ENCODE data around the gene HADHB. TPM values are rescaled to one million over a fixed set of nuclear protein-coding genes. Genes with fewer than 3 reads are reported as not detected.
"Not testable (repeated sequence)": the region's sequence is repeated elsewhere in the genome, so short reads cannot be mapped to it uniquely, and the experiment has no call there.

Gene HADHB
- polyA plus RNA-seq, 3 donors: 170 to 199 (median 195) TPM

DNA sequence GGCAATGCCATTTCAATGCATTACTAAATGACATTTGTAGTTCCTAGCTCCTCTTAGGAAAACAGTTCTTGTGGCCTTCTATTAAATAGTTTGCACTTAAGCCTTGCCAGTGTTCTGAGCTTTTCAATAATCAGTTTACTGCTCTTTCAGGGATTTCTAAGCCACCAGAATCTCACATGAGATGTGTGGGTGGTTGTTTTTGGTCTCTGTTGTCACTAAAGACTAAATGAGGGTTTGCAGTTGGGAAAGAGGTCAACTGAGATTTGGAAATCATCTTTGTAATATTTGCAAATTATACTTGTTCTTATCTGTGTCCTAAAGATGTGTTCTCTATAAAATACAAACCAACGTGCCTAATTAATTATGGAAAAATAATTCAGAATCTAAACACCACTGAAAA lies 45.3 kb downstream of the HADHB start:
- DNase-seq (ENCODE audit: low read depth in 3 of 3, low spot score in 2 of 3): no peak

DNA sequence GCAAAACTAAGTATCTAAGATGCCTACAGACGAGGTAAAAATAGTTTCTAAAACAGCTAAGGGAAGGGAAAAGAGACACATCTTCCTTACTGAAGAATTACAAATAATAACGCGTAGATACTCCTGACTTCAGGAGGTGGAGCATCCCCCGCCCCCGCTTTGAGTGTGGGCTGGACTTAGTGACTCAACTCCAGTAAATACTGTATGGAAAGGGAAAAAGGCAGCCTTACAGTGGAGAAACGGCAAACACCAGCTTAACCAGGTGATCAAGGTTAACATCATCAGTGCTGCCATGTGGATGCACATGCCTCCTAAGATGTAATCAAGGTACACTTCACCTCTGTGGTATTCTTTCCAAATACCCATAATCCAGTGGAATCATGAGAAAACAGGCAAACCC lies 47.9 kb downstream of the HADHB start:
- no peak for DNase-seq (ENCODE audit: low read depth in 3 of 3, low spot score in 2 of 3)

GRCh38 chr2:26295511-26295910 lies 50.8 kb downstream of the HADHB start:
- no peak for DNase-seq (ENCODE audit: low read depth in 3 of 3, low spot score in 2 of 3)

- DNase-seq (ENCODE audit: low read depth in 3 of 3, low spot score in 2 of 3): no peak
Observed at GRCh38 chr2:26297061-26297460, 52.3 kb downstream of the HADHB start.

DNA sequence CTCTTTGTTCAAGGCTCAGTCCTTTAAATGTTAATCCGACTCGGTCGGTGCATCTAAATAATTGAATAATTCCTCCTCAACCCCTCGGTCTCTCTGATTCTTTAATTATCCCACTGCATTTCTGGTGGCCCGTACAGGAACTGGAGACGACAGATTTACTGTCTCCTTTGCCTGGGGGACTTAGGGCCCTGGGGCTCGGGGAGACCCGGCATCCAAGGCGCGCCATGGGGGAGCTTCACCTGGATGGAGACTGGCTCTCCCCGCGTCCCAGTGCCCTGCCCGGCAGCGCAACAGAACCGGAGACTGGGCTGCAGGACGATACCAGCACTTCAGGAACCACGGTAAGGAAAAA lies 53.5 kb downstream of the HADHB start:
- no peak for DNase-seq (ENCODE audit: low read depth in 3 of 3, low spot score in 2 of 3)

DNA sequence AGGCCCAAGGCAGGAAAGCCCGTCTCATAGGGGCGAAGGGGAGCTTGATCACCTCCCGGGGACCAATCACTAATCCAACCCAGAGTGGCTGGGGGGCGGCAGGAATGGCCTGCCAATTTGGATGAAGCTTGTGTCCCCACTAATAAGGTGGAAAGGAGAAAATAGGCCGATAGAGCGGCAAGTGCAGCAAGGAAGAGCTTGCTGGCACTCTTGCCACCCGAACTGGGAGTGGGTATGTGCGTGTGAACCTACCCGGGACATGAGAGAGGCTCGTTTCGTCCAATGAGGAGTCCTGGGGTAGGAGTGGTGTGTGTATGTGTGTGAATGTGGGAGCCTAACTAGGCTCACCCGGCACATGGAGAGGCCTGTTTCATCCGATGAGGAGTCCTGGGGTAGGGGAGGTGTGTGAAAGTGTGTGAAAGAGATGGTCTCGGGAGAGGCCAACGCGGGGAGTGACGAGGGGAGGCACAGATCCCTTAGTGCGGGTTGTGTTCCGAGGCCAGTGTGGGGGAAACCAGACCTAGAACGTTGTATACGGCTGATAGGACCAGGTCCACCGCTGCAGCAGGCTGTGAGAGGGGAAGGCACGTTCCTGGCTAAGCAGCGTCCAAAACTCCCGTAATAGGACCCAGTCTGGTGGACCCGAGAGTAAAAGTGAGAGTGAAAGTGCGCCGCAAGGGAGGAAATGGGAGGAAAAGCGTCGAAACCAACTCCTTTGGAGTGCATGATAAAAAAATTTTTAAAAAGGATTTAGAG lies 54.1 kb downstream of the HADHB start:
- peak in 1 of 3 donors; percentile 33 for DNase-seq (ENCODE audit: low read depth in 3 of 3, low spot score in 2 of 3)

- DNase-seq (ENCODE audit: low read depth in 3 of 3, low spot score in 2 of 3): peak in 2 of 3 donors; percentile 60 to 64
Observed at GRCh38 chr2:26299471-26300101, 54.8 kb downstream of the HADHB start.

DNA sequence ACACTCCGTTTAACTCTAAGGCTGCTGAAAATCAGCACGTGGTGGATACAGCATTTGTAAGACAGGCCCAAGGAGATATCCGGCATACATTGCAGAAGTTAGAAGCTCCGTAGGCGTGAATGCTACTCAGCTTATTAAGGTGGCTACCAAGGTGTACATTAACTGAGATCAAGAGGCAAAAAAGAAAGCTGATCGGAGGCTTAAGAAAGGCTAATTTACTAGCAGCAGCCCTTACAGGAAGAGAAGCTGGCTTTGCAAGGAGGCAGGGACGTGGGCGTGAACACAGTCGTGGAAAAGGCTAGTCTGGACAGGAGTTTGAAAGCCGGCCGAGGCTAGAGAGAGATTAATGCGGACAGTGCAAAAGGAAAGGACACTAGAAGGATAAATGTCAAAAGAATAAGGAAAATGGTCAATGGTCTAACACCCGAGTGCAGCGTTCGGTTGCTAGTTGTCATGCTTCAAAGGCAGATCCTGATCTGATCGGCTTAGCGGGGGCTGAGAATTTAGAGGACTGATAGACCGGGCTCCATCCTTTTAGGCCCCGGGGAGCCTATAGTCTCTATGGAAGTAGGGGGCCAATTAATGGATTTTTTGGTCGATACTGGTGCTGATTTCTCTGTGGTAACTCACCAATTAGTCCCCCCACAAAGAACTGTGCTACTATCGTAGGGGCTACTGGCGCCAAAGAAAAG lies 55.6 kb downstream of the HADHB start:
- DNase-seq (ENCODE audit: low read depth in 3 of 3, low spot score in 2 of 3): peak in 2 of 3 donors; percentile 18 to 38

GRCh38 chr2:26302846-26303245 lies 58.1 kb downstream of the HADHB start:
- DNase-seq (ENCODE audit: low read depth in 3 of 3, low spot score in 2 of 3): no peak

GRCh38 chr2:26305094-26305493 lies 60.4 kb downstream of the HADHB start:
- not testable (repeated sequence) for DNase-seq (ENCODE audit: low read depth in 3 of 3, low spot score in 2 of 3)

DNA sequence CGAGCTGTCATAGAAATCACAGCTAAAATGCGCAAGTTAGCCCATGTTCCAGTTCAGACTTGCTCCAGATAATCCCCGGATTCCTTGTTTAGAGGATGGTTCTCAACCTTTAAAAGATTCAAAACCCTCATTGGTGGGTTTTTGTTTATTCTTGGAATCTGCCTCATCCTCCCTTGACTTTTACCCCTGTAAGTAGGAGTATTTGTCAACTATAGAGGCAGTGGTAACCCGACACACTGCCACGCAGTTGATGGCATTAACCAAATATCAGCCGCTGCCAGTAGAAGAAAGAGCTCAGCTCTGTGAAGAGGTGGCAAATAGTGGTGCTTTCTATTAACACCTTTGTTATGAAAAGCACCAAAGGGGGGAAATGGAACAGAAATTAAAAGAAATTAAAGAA lies 60.8 kb downstream of the HADHB start:
- DNase-seq (ENCODE audit: low read depth in 3 of 3, low spot score in 2 of 3): no peak

GRCh38 chr2:26309921-26310320 lies 65.2 kb downstream of the HADHB start:
- DNase-seq (ENCODE audit: low read depth in 3 of 3, low spot score in 2 of 3): no peak

DNA sequence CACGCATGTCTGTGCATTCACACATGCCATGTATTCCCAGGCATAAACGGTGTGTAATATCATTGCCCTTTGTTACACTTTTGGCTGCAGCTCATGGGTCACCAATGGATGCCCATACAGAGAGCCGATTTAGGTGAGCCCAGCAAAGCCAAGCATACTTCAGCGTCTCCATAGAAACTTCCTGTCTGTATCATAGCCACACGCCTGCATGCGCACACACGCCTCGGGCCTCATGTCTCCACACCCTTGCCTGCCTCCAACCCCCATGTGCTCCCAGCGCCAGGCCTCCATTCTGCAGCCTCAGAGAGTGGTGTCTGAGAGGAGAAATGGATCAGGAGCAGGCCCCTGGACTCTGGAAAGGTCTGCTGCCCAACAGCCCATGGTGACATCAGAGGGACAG lies 67.7 kb downstream of the HADHB start:
- DNase-seq (ENCODE audit: low read depth in 3 of 3, low spot score in 2 of 3): no peak

DNA sequence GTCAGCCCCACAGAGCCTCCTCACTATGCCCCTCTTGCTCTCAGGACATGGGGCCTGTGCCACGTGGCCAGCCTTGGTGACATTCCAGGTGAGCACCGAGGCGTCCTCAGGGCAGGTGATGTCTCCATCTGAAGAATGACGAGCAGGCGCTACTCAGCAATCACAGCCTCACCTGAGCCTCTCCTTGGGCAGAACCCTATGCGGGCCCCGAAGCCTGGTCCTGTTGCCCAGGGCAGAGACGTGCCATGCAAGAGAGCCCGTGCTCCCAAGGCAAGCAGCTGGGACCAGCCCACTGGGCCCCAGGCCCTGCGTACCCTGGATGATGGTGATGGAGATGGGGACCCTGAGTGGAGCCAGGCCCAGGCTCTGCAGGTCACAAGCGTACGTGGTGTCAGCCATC lies 68.7 kb downstream of the HADHB start:
- DNase-seq (ENCODE audit: low read depth in 3 of 3, low spot score in 2 of 3): no peak

- DNase-seq (ENCODE audit: low read depth in 3 of 3, low spot score in 2 of 3): no peak
Observed at GRCh38 chr2:26314243-26314642, 69.5 kb downstream of the HADHB start.

DNA sequence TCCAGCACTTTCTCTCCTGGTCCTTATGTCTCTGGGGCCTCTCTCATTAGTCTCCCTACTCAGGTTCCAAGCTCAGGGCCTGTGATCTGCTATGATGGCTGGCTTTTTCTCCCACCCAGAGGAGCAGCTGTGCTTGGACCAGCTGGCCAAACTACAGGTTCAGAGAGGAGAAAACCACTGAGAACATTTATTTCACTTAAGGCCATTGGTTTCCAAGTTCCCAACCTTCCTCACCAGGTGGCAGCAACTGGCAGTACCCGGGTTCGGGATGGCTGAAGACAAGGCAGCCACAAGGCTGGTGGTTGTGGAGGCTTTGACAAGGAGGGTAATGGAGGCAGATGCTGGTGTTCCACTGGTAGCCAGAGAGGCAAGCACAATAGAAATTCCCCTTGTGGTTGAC lies 71.3 kb downstream of the HADHB start:
- DNase-seq (ENCODE audit: low read depth in 3 of 3, low spot score in 2 of 3): no peak

GRCh38 chr2:26316845-26317244 lies 72.1 kb downstream of the HADHB start:
- no peak for DNase-seq (ENCODE audit: low read depth in 3 of 3, low spot score in 2 of 3)

DNA sequence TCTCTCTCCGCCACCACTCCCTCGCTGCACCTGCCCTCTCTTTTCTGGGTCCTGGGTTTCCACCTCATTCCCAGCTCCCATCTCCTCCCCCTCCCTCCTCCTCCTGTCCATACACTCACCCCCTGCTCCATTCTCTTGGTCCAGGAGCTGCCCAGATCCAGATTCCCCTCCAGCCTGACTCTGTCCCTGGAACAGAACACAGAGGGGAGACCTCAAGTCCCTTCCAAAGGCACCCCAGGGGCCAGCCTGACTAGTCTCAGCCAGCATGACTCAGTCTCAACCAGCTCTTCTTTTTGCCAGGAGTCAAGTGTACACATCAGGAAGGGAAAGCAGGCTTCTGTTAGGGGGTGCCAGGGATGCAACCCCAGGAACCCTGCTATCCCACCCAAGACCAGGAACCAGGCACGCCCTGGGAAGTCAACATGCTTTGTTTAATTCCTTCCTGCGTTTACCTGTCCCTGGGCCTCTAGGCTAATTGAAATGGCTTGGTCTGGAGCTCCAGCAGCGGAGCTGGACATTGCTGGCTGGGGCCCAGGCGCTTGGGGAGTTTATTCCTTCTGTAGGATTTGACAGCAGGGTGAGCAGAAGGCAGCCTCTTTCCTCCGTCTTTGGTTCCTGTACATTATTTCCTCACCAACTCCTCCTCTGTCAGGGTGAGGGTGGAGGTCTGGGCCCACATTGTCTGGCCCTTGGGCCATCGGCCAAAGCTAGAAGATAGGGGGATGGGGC lies 72.8 kb downstream of the HADHB start:
- DNase-seq (ENCODE audit: low read depth in 3 of 3, low spot score in 2 of 3): no peak

- no peak for DNase-seq (ENCODE audit: low read depth in 3 of 3, low spot score in 2 of 3)
Observed at GRCh38 chr2:26318950-26319349, 74.2 kb downstream of the HADHB start.

- not testable (repeated sequence) for DNase-seq (ENCODE audit: low read depth in 3 of 3, low spot score in 2 of 3)
Observed at GRCh38 chr2:26324479-26324878, 79.7 kb downstream of the HADHB start.

DNA sequence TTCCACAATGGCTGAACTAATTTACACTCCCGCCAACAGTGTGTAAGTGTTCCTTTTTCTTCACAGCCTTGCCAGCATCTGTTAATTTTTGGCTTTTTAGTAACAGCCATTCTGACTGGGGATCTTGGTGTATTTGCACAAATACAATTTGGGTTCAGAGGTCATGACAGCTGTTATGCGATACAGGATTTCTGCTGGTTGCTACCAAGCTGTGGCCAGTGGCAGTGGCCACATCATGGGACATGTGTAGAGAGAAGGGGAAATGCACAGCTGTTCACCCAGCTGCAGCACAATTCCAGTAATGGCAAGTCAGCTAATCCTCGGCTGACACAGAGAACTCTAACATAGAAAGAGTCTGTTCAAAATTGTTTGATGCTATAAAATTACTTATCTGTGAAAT lies 80.2 kb downstream of the HADHB start:
- no peak for DNase-seq (ENCODE audit: low read depth in 3 of 3, low spot score in 2 of 3)

Data from right renal cortex interstitium (tissue), 3 donors.